PC-9 (cell line): ENCODE data around the gene ESR1. TPM values are rescaled to one million over a fixed set of nuclear protein-coding genes. Genes with fewer than 3 reads are reported as not detected.
A peak's percentile ranks its signal among the peaks of the same experiment; 100 is the strongest.
"Not testable (repeated sequence)": the region's sequence is repeated elsewhere in the genome, so short reads cannot be mapped to it uniquely, and the experiment has no call there.

Experiments used
- BruUV-seq: library from RNA; stranded (reverse); fragments of 400-500 nt; replicated peaks from 2 replicates; lab custom pipeline; 2021; lab: Mats Ljungman, UMichigan
- CTCF ChIA-PET: fragments of 300-600 bp; sonication (Branson Sonifier 250); formaldehyde crosslinking; loops from one replicate; lab custom pipeline; 2022; ENCODE audit warnings: antibody characterized with exemption; lab: Charles Lee
- POLR2A ChIA-PET: fragments of 300-600 bp; sonication (Branson Sonifier 250); formaldehyde crosslinking; loops from one replicate; lab custom pipeline; 2022; ENCODE audit warnings: antibody characterized with exemption; ENCODE audit not compliant: unreplicated experiment; lab: Charles Lee
- DNase-seq, 2 experiments: peaks; one replicate each; pipeline versions ENCODE4 v3.0.0 to v3.0.0-alpha.2; 2015 to 2022; ENCODE audit warnings: mixed read lengths in 1 of 2
- H2AFZ ChIP-seq: fragments of 200-600 bp; sonication (generic); 2 replicates; pipeline ENCODE4 v1.8.1; 2017; ENCODE audit warnings: antibody characterized with exemption
- H3F3A ChIP-seq: fragments of 200-600 bp; sonication (generic); 2 replicates; pipeline ENCODE4 v1.8.1; 2017; ENCODE audit warnings: antibody characterized with exemption, mild to moderate bottlenecking, low read depth; ENCODE audit not compliant: insufficient read depth
- H3K27ac ChIP-seq: fragments of 200-600 bp; sonication (generic); 2 replicates; pipeline ENCODE4 v1.6.1; 2016; ENCODE audit warnings: mixed run types
- H3K27me3 ChIP-seq: fragments of 200-600 bp; sonication (generic); 2 replicates; pipeline ENCODE4 v1.6.1; 2016; ENCODE audit warnings: low read depth, mixed run types; ENCODE audit not compliant: insufficient read depth
- H3K36me3 ChIP-seq: fragments of 200-600 bp; sonication (generic); 2 replicates; pipeline ENCODE4 v1.6.1; 2016; ENCODE audit warnings: low read depth, mixed run types
- H3K4me1 ChIP-seq: fragments of 200-600 bp; sonication (generic); replicated peaks from 2 replicates; pipeline ENCODE4 v1.6.1; 2016; ENCODE audit warnings: mixed run types; ENCODE audit not compliant: insufficient read depth
- H3K4me2 ChIP-seq: fragments of 200-600 bp; sonication (generic); 2 replicates; pipeline ENCODE4 v1.6.1; 2017; ENCODE audit warnings: mixed run types
- H3K4me3 ChIP-seq: fragments of 200-600 bp; sonication (generic); 2 replicates; pipeline ENCODE4 v1.6.1; 2016; ENCODE audit warnings: mixed run types
- H3K79me2 ChIP-seq: fragments of 200-600 bp; sonication (generic); 2 replicates; pipeline ENCODE4 v1.6.1; 2017; ENCODE audit warnings: low read depth, mixed run types
- H3K9me2 ChIP-seq: fragments of 200-600 bp; sonication (generic); 2 replicates; pipeline ENCODE4 v1.8.1; 2017; ENCODE audit warnings: mild to moderate bottlenecking; ENCODE audit not compliant: insufficient read depth
- H3K9me3 ChIP-seq: fragments of 200-600 bp; sonication (generic); 2 replicates; pipeline ENCODE4 v1.8.1; 2016; ENCODE audit warnings: low read depth; ENCODE audit not compliant: insufficient read depth
- H4K20me1 ChIP-seq: fragments of 200-600 bp; sonication (generic); 2 replicates; pipeline ENCODE4 v1.8.1; 2017; ENCODE audit not compliant: insufficient read depth
- EZH2 ChIP-seq: fragments of 200-600 bp; sonication (generic); IDR thresholded peaks from 2 replicates; pipeline ENCODE4 v1.8.0; 2017; ENCODE audit warnings: antibody characterized with exemption, low read depth
- intact Hi-C: fragments of 100-400 bp; cut with micrococcal nuclease; formaldehyde crosslinking; loops from one replicate; pipeline ENCODE4 v1.10.0; 2022; ENCODE audit not compliant: unreplicated experiment
- total RNA-seq: library from RNA; stranded (reverse); gene quantifications from 2 replicates; pipeline ENCODE4 v1.2.3, GENCODE V29; 2021
- TF ChIP-seq, protein P1 (sequence below): fragments of 200-600 bp; sonication (generic); conservative IDR thresholded peaks from 2 replicates; pipeline ENCODE4 v1.6.1; 2017; ENCODE audit warnings: mixed run types, antibody characterized with exemption, mild to moderate bottlenecking, moderate library complexity

ESR1 gene
- total RNA-seq, 1 experiment from 2014 or later, result 1.5 TPM

DNA sequence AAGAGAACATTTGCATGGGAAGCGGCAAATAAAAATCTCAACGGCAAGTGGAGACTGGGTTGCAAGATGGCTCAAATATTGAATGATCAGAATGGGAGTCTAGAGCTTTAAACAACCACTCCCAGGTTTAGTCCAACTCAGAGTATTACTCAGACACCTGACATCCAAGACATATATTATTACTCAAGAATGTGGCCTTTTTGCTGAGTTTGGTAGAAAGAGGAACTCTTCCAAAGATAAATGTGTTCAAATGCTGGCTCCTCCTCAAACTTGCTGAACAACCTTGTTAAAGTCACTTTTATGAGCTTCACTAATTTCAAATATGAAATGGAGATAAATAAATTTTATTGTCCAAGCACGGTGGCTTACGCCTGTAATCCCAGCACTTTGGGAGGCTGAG, 77.8 kb downstream of the ESR1 start:
- no peaks in the 10 kb centered on the region for H3K9me2 ChIP-seq

DNA sequence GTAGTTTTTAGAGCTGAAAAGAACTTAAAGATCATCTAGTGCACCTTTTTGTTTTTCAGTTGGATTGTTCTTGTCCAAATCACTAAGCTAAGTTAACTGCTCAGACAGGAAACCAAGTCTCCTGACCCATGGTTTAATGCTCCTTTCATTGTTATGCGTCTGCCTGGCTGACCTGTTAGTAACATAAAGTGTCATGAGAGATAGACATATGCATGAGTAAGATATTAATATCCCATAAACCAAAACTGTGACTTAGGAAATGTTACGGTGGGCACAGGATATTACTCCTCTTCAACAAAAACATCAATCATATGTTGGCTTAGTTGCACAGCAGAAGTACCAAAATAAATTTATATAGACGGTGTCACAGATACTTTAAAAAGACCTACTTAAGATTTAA, 84.0 kb downstream of the ESR1 start:
- Histone ChIP-seq H3K9me2 (no peaks in the 10 kb centered on the region), H3K4me2 (no peak overlapping the region), H3K4me1 (no peaks in the 10 kb centered on the region), H3K79me2 (no peaks in the 10 kb centered on the region), H4K20me1 (no peaks in the 10 kb centered on the region), H3K36me3 (no peaks in the 10 kb centered on the region), H3F3A (no peaks in the 10 kb centered on the region; the same call in 1 of the 2 replicates), H3K27me3 (no peaks in the 10 kb centered on the region), H3K27ac (no peak overlapping the region), H3K4me3 (no peak overlapping the region), H3K9me3 (peaks cover 28% of the 10 kb centered on the region), H2AFZ (no peak overlapping the region)
- DNase-seq, result no peak
- intact Hi-C loops, result no loop called here
- TF ChIP-seq, protein P1, sequence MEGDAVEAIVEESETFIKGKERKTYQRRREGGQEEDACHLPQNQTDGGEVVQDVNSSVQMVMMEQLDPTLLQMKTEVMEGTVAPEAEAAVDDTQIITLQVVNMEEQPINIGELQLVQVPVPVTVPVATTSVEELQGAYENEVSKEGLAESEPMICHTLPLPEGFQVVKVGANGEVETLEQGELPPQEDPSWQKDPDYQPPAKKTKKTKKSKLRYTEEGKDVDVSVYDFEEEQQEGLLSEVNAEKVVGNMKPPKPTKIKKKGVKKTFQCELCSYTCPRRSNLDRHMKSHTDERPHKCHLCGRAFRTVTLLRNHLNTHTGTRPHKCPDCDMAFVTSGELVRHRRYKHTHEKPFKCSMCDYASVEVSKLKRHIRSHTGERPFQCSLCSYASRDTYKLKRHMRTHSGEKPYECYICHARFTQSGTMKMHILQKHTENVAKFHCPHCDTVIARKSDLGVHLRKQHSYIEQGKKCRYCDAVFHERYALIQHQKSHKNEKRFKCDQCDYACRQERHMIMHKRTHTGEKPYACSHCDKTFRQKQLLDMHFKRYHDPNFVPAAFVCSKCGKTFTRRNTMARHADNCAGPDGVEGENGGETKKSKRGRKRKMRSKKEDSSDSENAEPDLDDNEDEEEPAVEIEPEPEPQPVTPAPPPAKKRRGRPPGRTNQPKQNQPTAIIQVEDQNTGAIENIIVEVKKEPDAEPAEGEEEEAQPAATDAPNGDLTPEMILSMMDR, result no peak
- TF ChIP-seq EZH2, result no peak
- BruUV-seq, result no TSS peak
- CTCF ChIA-PET, result no interaction called here
- POLR2A ChIA-PET, result no interaction called here

More for the DNA sequence above, 77.8 kb downstream of the ESR1 start:
- H3K4me2 ChIP-seq, result no peak overlapping the region
- no TSS peak for BruUV-seq
- no peak for DNase-seq
- ChIA-PET CTCF (no interaction called here), POLR2A (no interaction called here)
- H3K36me3 ChIP-seq, result no peaks in the 10 kb centered on the region
- H4K20me1 ChIP-seq, result no peaks in the 10 kb centered on the region
- no peak for TF ChIP-seq EZH2
- TF ChIP-seq, protein P1, result no peak
- H3K4me1 ChIP-seq, result no peaks in the 10 kb centered on the region
- 0 out of 2 replicates have a peak, but pooled peaks cover 4% of the 10 kb centered on the region for H3F3A ChIP-seq
- peaks cover 7% of the 10 kb centered on the region; the same call in 1 of the 2 replicates for H3K9me3 ChIP-seq
- intact Hi-C loops, result no loop called here
- H3K27ac ChIP-seq, result no peak overlapping the region
- H3K79me2 ChIP-seq, result no peaks in the 10 kb centered on the region
- H3K27me3 ChIP-seq, result no peaks in the 10 kb centered on the region
- H3K4me3 ChIP-seq, result no peak overlapping the region
- H2AFZ ChIP-seq, result no peak overlapping the region

DNA sequence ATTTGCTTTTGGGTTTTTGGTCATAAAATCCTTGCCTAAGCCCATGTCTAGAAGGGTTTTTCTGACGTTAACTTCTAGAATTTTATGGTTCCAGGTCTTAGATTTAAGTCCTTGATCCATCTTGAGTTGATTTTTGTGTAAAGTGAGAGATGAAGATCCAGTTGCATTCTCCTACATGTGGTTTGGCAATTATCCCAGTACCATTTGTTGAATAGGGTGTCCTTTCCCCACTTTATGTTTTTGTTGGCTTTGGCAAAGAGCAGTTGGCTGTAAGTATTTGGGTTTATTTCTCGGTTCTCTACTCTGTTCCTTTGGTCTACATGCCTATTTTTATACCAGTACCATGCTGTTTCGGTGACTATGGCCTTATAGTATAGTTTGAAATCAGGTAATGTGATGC, 86.9 kb downstream of the ESR1 start:
- H3K79me2 ChIP-seq, CTCF ChIA-PET, H4K20me1 ChIP-seq, BruUV-seq, POLR2A ChIA-PET, H2AFZ ChIP-seq, H3K27ac ChIP-seq, DNase-seq, H3K36me3 ChIP-seq, H3K4me3 ChIP-seq, intact Hi-C loops, H3K4me1 ChIP-seq, H3K4me2 ChIP-seq, H3K27me3 ChIP-seq, H3F3A ChIP-seq, H3K9me2 ChIP-seq: not testable (repeated sequence)
- H3K9me3 ChIP-seq, result peaks cover 36% of the 10 kb centered on the region

DNA sequence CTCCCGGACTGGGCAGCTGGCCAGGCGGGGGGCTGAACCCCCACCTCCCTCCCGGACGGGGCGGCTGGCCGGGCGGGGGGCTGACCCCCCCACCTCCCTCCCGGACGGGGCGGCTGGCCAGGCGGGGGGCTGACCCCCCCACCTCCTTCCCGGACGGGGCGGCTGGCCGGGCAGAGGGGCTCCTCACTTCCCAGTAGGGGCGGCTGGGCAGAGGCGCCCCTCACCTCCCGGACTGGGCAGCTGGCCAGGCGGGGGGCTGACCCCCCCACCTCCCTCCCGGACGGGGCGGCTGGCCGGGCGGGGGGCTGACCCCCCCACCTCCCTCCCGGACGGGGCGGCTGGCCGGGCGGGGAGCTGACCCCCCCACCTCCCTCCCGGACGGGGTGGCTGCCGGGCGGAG, 91.7 kb downstream of the ESR1 start:
- BruUV-seq, H3K79me2 ChIP-seq, POLR2A ChIA-PET, H3K27me3 ChIP-seq, H4K20me1 ChIP-seq, H2AFZ ChIP-seq, DNase-seq, H3K4me2 ChIP-seq, CTCF ChIA-PET, intact Hi-C loops, H3K4me3 ChIP-seq, H3K36me3 ChIP-seq, H3K9me2 ChIP-seq: not testable (repeated sequence)
- peak overlapping the region; percentile 100 for H3K27ac ChIP-seq
- peaks cover 31% of the 10 kb centered on the region for H3F3A ChIP-seq
- H3K9me3 ChIP-seq, result peaks cover 30% of the 10 kb centered on the region
- peaks cover 42% of the 10 kb centered on the region for H3K4me1 ChIP-seq

DNA sequence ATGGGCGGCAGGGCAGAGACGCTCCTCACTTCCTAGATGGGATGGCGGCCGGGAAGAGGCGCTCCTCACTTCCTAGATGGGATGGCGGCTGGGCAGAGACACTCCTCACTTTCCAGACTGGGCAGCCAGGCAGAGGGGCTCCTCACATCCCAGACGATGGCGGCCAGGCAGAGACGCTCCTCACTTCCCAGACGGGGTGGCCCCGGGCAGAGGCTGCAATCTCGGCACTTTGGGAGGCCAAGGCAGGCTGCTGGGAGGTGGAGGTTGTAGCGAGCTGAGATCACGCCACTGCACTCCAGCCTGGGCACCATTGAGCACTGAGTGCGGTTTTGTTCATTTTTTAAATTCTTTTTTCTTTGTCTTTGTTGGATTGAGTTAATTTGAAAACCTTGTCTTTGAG, 92.3 kb downstream of the ESR1 start:
- intact Hi-C loops, result loop anchor here (2.0 to 5.0 kb wide), 4 partner anchors 58 to 502 kb away; partner anchors contain the start of gene ESR1
- Histone ChIP-seq H3K27ac (peak overlapping the region; percentile 100), H3K4me3 (peak overlapping the region; percentile 29; the same call in 1 of the 2 replicates), H3K9me3 (peaks cover 31% of the 10 kb centered on the region), H3K4me2 (peak overlapping the region; percentile 82), H3F3A (peaks cover 31% of the 10 kb centered on the region), H3K4me1 (peaks cover 42% of the 10 kb centered on the region), H2AFZ (peak overlapping the region; percentile 17)
- H3K36me3 ChIP-seq, H3K79me2 ChIP-seq, H3K9me2 ChIP-seq, H4K20me1 ChIP-seq, CTCF ChIA-PET, BruUV-seq, H3K27me3 ChIP-seq, DNase-seq: not testable (repeated sequence)
- POLR2A ChIA-PET, result interaction anchor here (0.6 kb wide), 1 partner anchor 184 kb away, joined by 3 read pairs; no protein-coding TSS in a partner anchor
